Measurements from ENCODE around the gene ZMIZ1.

The ZMIZ1 gene

GRCh38 chr10:79067241-79068202 lies 1.2 kb upstream of the ZMIZ1 start:
- peak; percentile 71 to 82 (median 79) for DNase-seq

GRCh38 chr10:79068203-79068561 lies 584 bp upstream of the ZMIZ1 start:
- peak in 3 of 5 donors; percentile 22 to 28 (median 27) for DNase-seq

DNA sequence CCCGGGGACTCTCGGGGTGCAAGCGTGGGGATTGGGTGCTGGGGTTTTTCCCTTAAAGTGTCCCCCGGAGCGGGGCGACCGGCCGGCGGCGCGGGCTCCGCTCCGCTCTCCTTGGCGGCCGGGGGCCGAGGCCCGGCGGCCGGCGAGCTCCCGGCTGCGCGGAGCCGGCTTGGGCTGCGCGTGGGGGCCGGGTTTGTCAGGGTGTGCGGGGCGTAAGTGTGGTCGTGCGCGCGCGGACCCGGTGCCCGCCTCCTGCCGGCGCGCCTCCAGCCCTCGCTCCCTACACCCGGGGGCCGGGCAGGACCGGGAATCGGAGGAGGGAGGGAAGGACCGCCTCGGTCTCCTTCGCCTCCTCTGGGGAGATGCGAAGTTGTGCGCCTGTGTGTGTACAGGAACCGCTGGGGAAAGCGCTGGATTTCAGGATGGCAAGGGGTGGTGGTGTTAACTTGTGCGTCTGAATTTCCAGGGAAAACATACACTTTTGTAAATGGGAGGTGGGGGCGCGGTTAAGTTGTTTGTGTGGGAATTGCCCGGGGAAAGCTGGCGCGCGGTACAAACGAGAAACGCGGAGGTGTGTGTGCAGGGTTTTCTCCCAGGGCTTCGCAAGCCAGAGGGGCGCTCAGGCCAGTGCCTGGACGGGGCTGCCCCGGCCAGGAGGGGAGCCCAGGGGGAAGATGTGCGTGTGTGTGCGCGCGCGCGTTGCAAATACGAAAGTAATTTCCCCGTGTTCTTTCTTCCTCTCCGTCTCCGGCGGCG lies 737 bp downstream of the ZMIZ1 start:
- DNase-seq, result peak in 3 of 5 donors; percentile 27 to 50 (median 29)

GRCh38 chr10:79070081-79070605 lies 1.4 kb downstream of the ZMIZ1 start:
- DNase-seq, result no peak

DNA sequence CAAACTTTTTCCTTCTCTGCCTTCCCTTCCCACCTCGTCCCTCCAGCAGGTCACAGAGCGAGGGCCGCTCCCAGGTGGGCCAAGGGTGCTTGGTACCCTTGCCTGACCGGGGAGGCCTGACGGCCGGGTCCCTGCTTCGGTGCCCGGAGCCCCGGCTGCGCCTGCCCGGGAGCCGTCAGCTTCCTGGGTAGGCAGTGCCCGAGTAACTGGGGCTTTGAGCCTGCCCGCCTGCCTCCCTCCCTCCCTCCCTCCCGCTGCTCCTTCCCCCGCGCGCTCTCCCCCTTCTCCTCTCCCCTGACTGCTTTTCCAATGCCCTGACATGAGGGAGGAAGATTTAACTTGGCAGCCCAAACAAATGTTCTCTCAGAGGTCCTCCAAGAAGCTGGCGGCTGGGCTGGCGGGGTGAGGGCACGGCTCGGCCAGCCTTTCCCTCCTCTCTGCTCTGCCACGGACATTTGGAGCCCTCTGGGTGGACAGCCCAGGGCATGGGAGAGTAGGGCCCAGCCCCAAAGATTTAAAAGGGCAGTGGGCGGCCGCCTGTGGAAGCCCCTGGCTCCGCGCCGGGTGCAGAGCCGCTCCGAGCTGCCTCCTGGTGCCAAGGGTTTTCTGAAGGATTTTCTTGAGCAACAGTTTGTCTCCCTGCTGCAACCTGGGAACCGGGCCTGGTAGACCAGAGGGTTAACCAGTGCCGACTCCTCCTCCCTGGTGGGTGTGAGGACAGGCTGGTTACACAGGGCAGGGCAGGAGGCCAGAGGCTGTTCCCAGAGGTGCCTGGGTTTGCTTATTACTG lies 2.0 kb downstream of the ZMIZ1 start:
- DNase-seq, result peak in 1 of 5 donors; percentile 24

GRCh38 chr10:79071396-79071923 lies 2.7 kb downstream of the ZMIZ1 start:
- no peak for DNase-seq

DNA sequence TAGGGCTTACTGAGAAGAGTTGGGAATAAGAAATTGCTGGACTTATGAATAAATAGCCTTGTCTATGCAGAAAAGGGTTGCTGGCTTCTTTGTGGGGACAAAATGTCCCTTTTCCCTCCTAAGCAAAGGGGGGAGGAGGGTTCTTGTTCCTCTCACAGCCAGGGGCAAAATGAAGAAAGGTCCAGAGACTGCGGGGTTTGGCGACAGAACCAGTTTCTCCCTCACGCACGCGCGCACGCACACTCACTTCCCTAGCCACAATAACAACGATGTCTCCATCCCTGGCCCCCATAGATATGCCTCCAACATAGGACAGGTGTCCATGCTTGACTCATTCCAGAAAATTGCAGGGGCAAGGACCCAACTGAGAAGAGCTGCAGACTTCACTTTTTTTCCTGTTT lies 3.3 kb downstream of the ZMIZ1 start:
- no peak for DNase-seq

DNA sequence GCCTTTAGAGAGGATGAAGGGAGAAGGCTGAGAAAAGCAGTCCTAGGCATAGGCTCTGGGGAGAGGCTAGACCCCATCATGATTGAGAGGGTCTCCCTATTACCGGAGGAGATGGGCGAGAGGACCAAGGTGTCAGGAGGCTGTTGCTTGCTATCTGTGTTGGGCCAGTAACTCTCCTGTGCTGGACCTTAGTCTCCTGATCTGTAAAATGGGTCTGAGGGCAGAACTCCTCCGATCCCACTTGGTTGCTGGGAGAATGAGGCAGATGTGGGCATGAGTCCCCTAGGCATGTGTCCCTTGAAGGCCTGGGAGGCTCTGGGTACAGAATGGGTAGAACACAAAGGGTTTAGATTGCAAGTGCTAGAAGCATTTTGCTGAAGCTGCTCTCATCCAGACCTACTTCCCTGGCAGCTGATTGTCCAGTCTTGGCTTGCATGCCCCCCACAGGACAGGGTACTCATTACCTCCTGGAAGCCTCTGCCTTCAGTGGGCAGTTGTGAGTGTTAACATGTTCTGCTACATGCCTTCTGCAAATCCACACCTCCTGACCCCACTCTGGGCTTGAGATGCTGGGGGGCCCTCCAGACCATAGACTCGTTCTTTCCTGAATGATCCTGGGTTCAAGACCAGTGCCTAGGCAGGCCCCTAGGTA lies 4.4 kb downstream of the ZMIZ1 start:
- DNase-seq, result no peak

- no peak for DNase-seq
Observed at GRCh38 chr10:79073784-79074432, 5.1 kb downstream of the ZMIZ1 start.

- no peak for DNase-seq
Observed at GRCh38 chr10:79074732-79075131, 6.0 kb downstream of the ZMIZ1 start.

- no peak for DNase-seq
Observed at GRCh38 chr10:79075418-79075817, 6.7 kb downstream of the ZMIZ1 start.

DNA sequence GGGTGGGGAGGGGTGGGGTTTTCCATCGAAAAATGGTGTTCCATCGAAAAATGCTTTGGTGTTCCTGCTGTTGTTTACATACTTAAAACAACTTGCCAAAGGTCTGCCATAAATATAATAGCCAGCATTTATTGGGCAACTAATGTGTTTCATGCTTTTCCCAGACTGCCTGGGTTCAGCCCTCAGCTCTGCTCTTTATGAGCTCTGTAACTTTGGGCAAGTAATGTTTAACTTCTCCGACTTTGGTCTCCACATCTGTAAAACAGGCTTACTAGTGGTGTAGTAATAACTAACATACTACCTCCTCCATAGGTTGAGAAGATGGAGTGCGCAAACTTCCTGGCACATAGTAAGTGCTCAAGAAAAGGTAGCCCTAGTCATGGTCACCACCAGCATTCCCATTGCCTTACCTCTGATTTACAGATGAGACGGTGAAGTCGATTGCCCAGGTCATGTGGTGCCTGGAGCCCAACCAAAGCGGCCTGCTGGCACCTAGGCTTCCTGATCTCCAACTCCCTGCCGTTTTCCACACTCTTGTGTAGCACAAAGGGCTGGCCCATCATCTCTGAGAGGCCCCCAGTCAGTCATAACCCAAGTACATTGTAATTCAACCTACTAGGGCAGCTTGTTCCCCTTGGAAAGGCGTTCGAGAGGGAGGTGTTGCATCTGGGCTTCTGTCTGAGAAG lies 8.9 kb downstream of the ZMIZ1 start:
- no peak for DNase-seq

DNA sequence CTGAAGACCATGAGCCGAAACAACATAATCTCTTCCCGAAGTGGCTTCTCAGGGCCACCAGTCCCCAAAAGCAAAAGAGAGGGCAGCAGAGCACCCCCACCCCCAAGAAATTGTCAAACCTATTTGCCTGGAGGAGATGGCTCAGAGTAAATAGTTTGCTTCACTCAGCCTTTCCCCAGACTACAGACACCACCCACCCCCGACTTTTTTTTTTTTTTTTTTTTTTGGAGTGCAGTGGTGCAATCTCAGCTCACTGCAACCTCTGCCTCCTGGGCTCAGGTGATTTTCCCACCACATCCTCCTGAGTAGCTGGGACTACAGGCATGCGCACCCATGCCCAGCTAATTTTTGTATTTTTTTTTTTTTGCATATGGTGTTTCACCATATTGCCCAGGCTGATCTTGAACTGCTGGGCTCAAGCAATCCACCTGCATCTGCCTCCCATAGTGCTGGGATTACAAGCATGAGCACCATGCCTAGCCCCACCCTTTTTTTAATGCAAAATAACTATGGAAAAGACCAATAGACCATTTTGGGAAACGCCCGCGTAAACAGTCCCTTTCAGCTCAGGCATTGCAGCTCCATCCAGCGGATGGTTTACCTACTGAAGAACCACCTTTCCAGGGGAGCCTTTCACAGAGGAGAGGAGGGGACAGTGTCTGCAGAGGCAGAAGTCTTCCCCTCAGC lies 9.7 kb downstream of the ZMIZ1 start:
- no peak for DNase-seq

DNA sequence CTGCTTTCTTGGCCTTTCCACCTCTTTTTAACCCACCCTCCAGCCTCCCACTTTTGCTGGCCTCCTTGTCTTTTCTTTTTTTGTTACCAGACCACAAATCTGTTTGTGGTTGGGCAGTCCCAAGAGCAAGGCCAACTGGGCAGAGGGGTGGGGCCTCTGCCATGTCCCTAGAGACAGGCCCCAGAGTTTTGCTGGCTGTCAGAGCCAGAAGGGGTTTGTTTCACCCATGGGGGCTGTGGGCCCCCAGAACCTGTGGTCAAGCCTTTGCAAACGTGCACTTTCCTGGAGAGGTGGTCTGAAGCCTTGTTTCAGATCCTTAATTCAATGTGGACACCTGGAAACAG lies 10.3 kb downstream of the ZMIZ1 start:
- no peak for DNase-seq

- no peak for DNase-seq
Observed at GRCh38 chr10:79079490-79080355, 11.0 kb downstream of the ZMIZ1 start.

- DNase-seq, result no peak
Observed at GRCh38 chr10:79081353-79082034, 12.7 kb downstream of the ZMIZ1 start.

DNA sequence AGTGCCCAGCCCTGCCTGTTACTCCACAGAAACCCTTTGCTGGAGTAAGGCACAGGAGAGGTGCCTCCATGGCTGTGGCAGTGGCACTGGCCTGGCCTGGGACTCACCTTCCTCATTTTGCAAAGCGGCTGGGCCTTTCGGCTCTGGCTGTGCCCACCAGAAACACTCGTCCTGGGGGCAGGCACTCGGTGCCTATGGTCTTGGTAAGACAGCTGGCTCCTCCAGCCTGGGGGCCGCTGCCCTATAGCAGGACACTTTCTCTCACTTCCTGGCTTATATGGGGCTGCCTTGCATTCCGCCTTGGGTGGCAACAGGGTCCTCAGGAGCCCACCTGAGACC lies 13.2 kb downstream of the ZMIZ1 start:
- no peak for DNase-seq

Measured in T-helper 1 cell (primary cell).